Neural cell (in vitro differentiated cells): ENCODE measurements around the gene IL3. TPM values are rescaled to one million over a fixed set of nuclear protein-coding genes. Genes with fewer than 3 reads are reported as not detected.
"Not testable (repeated sequence)": the region's sequence is repeated elsewhere in the genome, so short reads cannot be mapped to it uniquely, and the experiment has no call there.

Experiments used
- H2AFZ ChIP-seq: fragments of 200-600, 300-800 bp; sonication (generic), shearing (Covaris generic); 2 replicates; pipeline ENCODE4 v1.6.0; 2014; ENCODE audit warnings: low read depth, mild to moderate bottlenecking, antibody characterized with exemption, low read length, moderate library complexity
- H3F3A ChIP-seq: fragments of 200-600 bp; shearing (Covaris generic); 2 replicates; pipeline ENCODE4 v1.6.1; 2016; ENCODE audit warnings: mild to moderate bottlenecking, moderate library complexity, mixed read lengths, antibody characterized with exemption, low read length; ENCODE audit not compliant: insufficient read depth, poor library complexity, severe bottlenecking
- H3K27ac ChIP-seq: fragments of 200-600, 300-800 bp; sonication (generic), shearing (Covaris generic); 2 replicates; pipeline ENCODE4 v1.5.1; 2014; ENCODE audit warnings: mild to moderate bottlenecking, low read length, moderate library complexity
- H3K27me3 ChIP-seq: fragments of 300-800, 200-600 bp; sonication (generic), shearing (Covaris generic); 2 replicates; pipeline ENCODE4 v1.6.0; 2014; ENCODE audit warnings: mild to moderate bottlenecking, low read depth, low read length, moderate library complexity; ENCODE audit not compliant: insufficient read depth
- H3K36me3 ChIP-seq: fragments of 300-800, 200-600 bp; sonication (generic), shearing (Covaris generic); 2 replicates; pipeline ENCODE4 v1.5.1; 2014; ENCODE audit warnings: mild to moderate bottlenecking, antibody characterized with exemption, low read length, moderate library complexity; ENCODE audit not compliant: insufficient read depth
- H3K4me2 ChIP-seq: fragments of 300-800, 200-600 bp; sonication (generic), shearing (Covaris generic); 2 replicates; pipeline ENCODE4 v1.6.0; 2014; ENCODE audit warnings: mild to moderate bottlenecking, low read length
- H3K4me3 ChIP-seq: fragments of 300-800, 200-600 bp; sonication (generic), shearing (Covaris generic); 2 replicates; pipeline ENCODE4 v1.5.1; 2014; ENCODE audit warnings: mild to moderate bottlenecking, low read length, moderate library complexity
- H3K79me2 ChIP-seq: fragments of 200-600 bp; shearing (Covaris generic); replicated peaks from 2 replicates; pipeline ENCODE4 v1.6.0; 2014; ENCODE audit warnings: mild to moderate bottlenecking, low read length, moderate library complexity; ENCODE audit not compliant: insufficient read depth
- H3K9ac ChIP-seq: fragments of 300-800, 200-600 bp; sonication (generic), shearing (Covaris generic); 2 replicates; pipeline ENCODE4 v1.6.1; 2016; ENCODE audit warnings: mild to moderate bottlenecking, low read length, mixed read lengths
- H3K9me2 ChIP-seq: fragments of 200-600 bp; shearing (Covaris generic); 2 replicates; pipeline ENCODE4 v1.6.1; 2016; ENCODE audit warnings: mild to moderate bottlenecking, low read length, mixed read lengths; ENCODE audit not compliant: insufficient read depth
- H3K9me3 ChIP-seq: fragments of 200-600, 300-800 bp; sonication (generic), shearing (Covaris generic); 2 replicates; pipeline ENCODE4 v1.6.1; 2016; ENCODE audit warnings: mild to moderate bottlenecking, mixed run types, low read length, moderate library complexity, mixed read lengths
- H4K20me1 ChIP-seq: fragments of 200-600 bp; shearing (Covaris generic); 2 replicates; pipeline ENCODE4 v1.6.1; 2016; ENCODE audit warnings: mild to moderate bottlenecking, mixed run types; ENCODE audit not compliant: insufficient read depth
- CTCF ChIP-seq: fragments of 450-650 bp; IDR thresholded peaks from 2 replicates; pipeline ENCODE4 v1.5.1; 2014; ENCODE audit warnings: antibody characterized with exemption, mild to moderate bottlenecking, moderate library complexity; ENCODE audit not compliant: poor library complexity, severe bottlenecking
- EP300 ChIP-seq: fragments of 450-650 bp; conservative IDR thresholded peaks from 2 replicates; pipeline ENCODE4 v1.6.1; 2014; ENCODE audit warnings: antibody characterized with exemption, mild to moderate bottlenecking, moderate library complexity; ENCODE audit not compliant: poor library complexity, severe bottlenecking
- EZH2 ChIP-seq: fragments of 200-600, 300-800 bp; shearing (Covaris generic), sonication (generic); IDR thresholded peaks from 2 replicates; pipeline ENCODE4 v1.6.1; 2014; ENCODE audit warnings: antibody characterized with exemption, low read length, borderline replicate concordance, mild to moderate bottlenecking; ENCODE audit not compliant: insufficient read depth, poor library complexity, severe bottlenecking
- MXI1 ChIP-seq: fragments of 450-650 bp; conservative IDR thresholded peaks from 2 replicates; pipeline ENCODE4 v1.6.1; 2014; ENCODE audit warnings: antibody characterized with exemption, mild to moderate bottlenecking; ENCODE audit not compliant: poor library complexity, severe bottlenecking
- POLR2AphosphoS5 ChIP-seq: IDR thresholded peaks from 2 replicates; pipeline ENCODE4 v1.6.1; 2012
- RAD21 ChIP-seq: fragments of 450-650 bp; conservative IDR thresholded peaks from 2 replicates; pipeline ENCODE4 v1.6.1; 2014; ENCODE audit warnings: antibody characterized with exemption, mild to moderate bottlenecking, moderate library complexity
- REST ChIP-seq: IDR thresholded peaks from 2 replicates; pipeline ENCODE4 v1.6.1; 2012; ENCODE audit warnings: borderline replicate concordance
- SMC3 ChIP-seq: fragments of 450-650 bp; conservative IDR thresholded peaks from 2 replicates; pipeline ENCODE4 v1.6.1; 2014; ENCODE audit warnings: antibody characterized with exemption, mild to moderate bottlenecking, moderate library complexity; ENCODE audit not compliant: poor library complexity
- TAF1 ChIP-seq: IDR thresholded peaks from 2 replicates; pipeline ENCODE4 v1.6.1; 2012; ENCODE audit warnings: low read depth
- polyA plus RNA-seq: library from polyadenylated mRNA; depleted of rRNA; stranded (reverse); fragments of >200 nt; gene quantifications from 2 replicates; pipeline ENCODE4 v1.2.3, GENCODE V29; 2014

Gene IL3
- polyA plus RNA-seq, 1 donor from 2014 or later: not detected

GRCh38 chr5:132105688-132106087 is 45.2 kb downstream of the IL3 start:
- Histone ChIP-seq H3K27me3 (no peaks in the 10 kb centered on the region), H3K9ac (no peak overlapping the region), H3K27ac (no peak overlapping the region), H2AFZ (no peak overlapping the region), H4K20me1 (no peaks in the 10 kb centered on the region), H3K79me2 (no peaks in the 10 kb centered on the region), H3K9me3 (no peaks in the 10 kb centered on the region), H3K4me3 (no peak overlapping the region), H3K9me2 (no peaks in the 10 kb centered on the region), H3K4me2 (no peak overlapping the region), H3K36me3 (no peaks in the 10 kb centered on the region), H3F3A (no peaks in the 10 kb centered on the region)
- no peak for TF ChIP-seq EP300
- TF ChIP-seq MXI1: no peak
- no peak for TF ChIP-seq TAF1
- TF ChIP-seq REST: no peak
- no peak for TF ChIP-seq POLR2AphosphoS5
- TF ChIP-seq SMC3: no peak
- no peak for TF ChIP-seq EZH2
- TF ChIP-seq CTCF: no peak
- TF ChIP-seq RAD21: no peak

GRCh38 chr5:132108495-132108894 is 48.0 kb downstream of the IL3 start:
- H3K9me2 ChIP-seq, H3K27me3 ChIP-seq, H4K20me1 ChIP-seq, H3F3A ChIP-seq, H3K9ac ChIP-seq, H3K27ac ChIP-seq, H3K79me2 ChIP-seq, H2AFZ ChIP-seq, H3K4me2 ChIP-seq, H3K4me3 ChIP-seq, H3K36me3 ChIP-seq, H3K9me3 ChIP-seq: not testable (repeated sequence)

GRCh38 chr5:132108957-132109356 is 48.5 kb downstream of the IL3 start:
- H2AFZ ChIP-seq, H3K4me3 ChIP-seq, H3K9me2 ChIP-seq, H3K79me2 ChIP-seq, H3F3A ChIP-seq, H3K4me2 ChIP-seq, H3K9ac ChIP-seq, H3K27me3 ChIP-seq, H3K36me3 ChIP-seq, H4K20me1 ChIP-seq, H3K27ac ChIP-seq, H3K9me3 ChIP-seq: not testable (repeated sequence)
